K562 (cell line): Measurements from ENCODE around the gene BATF. TPM values are rescaled to one million over a fixed set of nuclear protein-coding genes. Genes with fewer than 3 reads are reported as not detected.

Experiments
- ARID1B ChIP-seq: fragments of 450-650 bp; IDR thresholded peaks from 2 replicates; pipeline ENCODE4 v1.6.1; 2016; ENCODE audit warnings: antibody characterized with exemption, mild to moderate bottlenecking, inconsistent platforms
- BHLHE40 ChIP-seq: IDR thresholded peaks from 2 replicates; pipeline ENCODE4 v1.6.1; 2011; ENCODE audit warnings: low read length, improper control_type of control experiment
- CC2D1A ChIP-seq: fragments of 450-650 bp; IDR thresholded peaks from 2 replicates; pipeline ENCODE4 v1.6.1; 2017; ENCODE audit warnings: mild to moderate bottlenecking
- CCNT2 ChIP-seq: IDR thresholded peaks from 2 replicates; pipeline ENCODE4 v1.6.1; 2011; ENCODE audit warnings: borderline replicate concordance, low read depth, mild to moderate bottlenecking, moderate library complexity, mixed read lengths, low read length; ENCODE audit not compliant: insufficient read length; ENCODE audit errors: extremely low read depth
- CREB1 ChIP-seq, 2 experiments: sonication (generic) in 1 of 2; formaldehyde crosslinking in 1 of 2; IDR thresholded peaks; 2 replicates each; pipeline versions ENCODE4 v1.6.1 to v1.8.0; 2012 to 2022; ENCODE audit warnings: inconsistent platforms in 1 of 2, mild to moderate bottlenecking in 1 of 2, missing genetic modification reagents in 1 of 2, moderate library complexity in 1 of 2
- CXXC5 ChIP-seq: fragments of 250-450 bp; sonication (Bioruptor Pico); IDR thresholded peaks from 2 replicates; pipeline ENCODE4 v1.8.0; 2022; ENCODE audit warnings: inconsistent platforms, mild to moderate bottlenecking, moderate library complexity
- DPF2 ChIP-seq: fragments of 450-650 bp; IDR thresholded peaks from 2 replicates; pipeline ENCODE4 v1.6.1; 2016
- FOSL1 ChIP-seq: fragments of 200-800 bp; sonication (Bioruptor generic); conservative IDR thresholded peaks from 2 replicates; pipeline ENCODE4 v1.6.1; 2016; ENCODE audit warnings: missing genetic modification characterization, missing compliant biosample characterization
- GABPA ChIP-seq: fragments of 200-800 bp; sonication (Bioruptor generic); conservative IDR thresholded peaks from 2 replicates; pipeline ENCODE4 v1.6.1; 2016; ENCODE audit warnings: low read depth, missing genetic modification characterization, missing compliant biosample characterization
- MEIS2 ChIP-seq: fragments of 450-650 bp; IDR thresholded peaks from 2 replicates; pipeline ENCODE4 v1.6.1; 2014; ENCODE audit warnings: mild to moderate bottlenecking; ENCODE audit not compliant: partially characterized antibody
- MTA2 ChIP-seq: fragments of 450-650 bp; IDR thresholded peaks from 2 replicates; pipeline ENCODE4 v1.6.1; 2016; ENCODE audit warnings: low read depth
- MTF1 ChIP-seq: fragments of 250-450 bp; sonication (Bioruptor Pico); IDR thresholded peaks from 2 replicates; pipeline ENCODE4 v1.9.0; 2021; ENCODE audit warnings: moderate library complexity, mild to moderate bottlenecking, inconsistent platforms, borderline replicate concordance
- NCOA1 ChIP-seq: fragments of 450-650 bp; IDR thresholded peaks from 2 replicates; pipeline ENCODE4 v1.6.1; 2016; ENCODE audit warnings: low read depth
- NCOR1 ChIP-seq: fragments of 450-650 bp; IDR thresholded peaks from 2 replicates; pipeline ENCODE4 v1.6.1; 2016; ENCODE audit warnings: mild to moderate bottlenecking, moderate library complexity
- PHB2 ChIP-seq: fragments of 450-650 bp; IDR thresholded peaks from 2 replicates; pipeline ENCODE4 v1.6.1; 2017; ENCODE audit warnings: low read depth
- SMARCE1 ChIP-seq: fragments of 450-650 bp; IDR thresholded peaks from 2 replicates; pipeline ENCODE4 v1.7.1; 2016; ENCODE audit warnings: mild to moderate bottlenecking
- SNIP1 ChIP-seq: fragments of 450-650 bp; IDR thresholded peaks from 2 replicates; pipeline ENCODE4 v1.7.1; 2017; ENCODE audit warnings: low read depth, mild to moderate bottlenecking
- SOX6 ChIP-seq: fragments of 450-650 bp; IDR thresholded peaks from 2 replicates; pipeline ENCODE4 v1.6.1; 2014; ENCODE audit warnings: mild to moderate bottlenecking
- SUPT5H ChIP-seq: fragments of 450-650 bp; IDR thresholded peaks from 2 replicates; pipeline ENCODE4 v1.6.1; 2016
- TBL1XR1 ChIP-seq, 2 experiments: IDR thresholded peaks; 2 replicates each; pipeline ENCODE4 v1.6.1; 2012; ENCODE audit warnings: improper control_type of control experiment in 2 of 2, low read length in 2 of 2, mild to moderate bottlenecking in 1 of 2
- TEAD4 ChIP-seq, 2 experiments: sonication (generic) in 1 of 2; formaldehyde crosslinking in 1 of 2; IDR thresholded peaks; 2 replicates each; pipeline versions ENCODE4 v1.6.1 to v1.8.0; 2012 to 2022; ENCODE audit warnings: borderline replicate concordance in 1 of 2, inconsistent platforms in 1 of 2, low read length in 1 of 2, mild to moderate bottlenecking in 1 of 2, missing genetic modification reagents in 1 of 2
- TRIM24 ChIP-seq, 2 experiments: fragments of 450-650 bp; IDR thresholded peaks; 2 replicates each; pipeline ENCODE4 v1.6.1; 2016
- ZNF121 ChIP-seq: sonication (generic); formaldehyde crosslinking; conservative IDR thresholded peaks from 2 replicates; pipeline ENCODE4 v1.8.0; 2022; ENCODE audit warnings: missing genetic modification reagents
- ZNF124 ChIP-seq: sonication (generic); formaldehyde crosslinking; IDR thresholded peaks from 2 replicates; pipeline ENCODE4 v1.8.1; 2022; ENCODE audit warnings: missing genetic modification reagents
- ZNF23 ChIP-seq: fragments of 250-450 bp; sonication (Bioruptor Pico); IDR thresholded peaks from 2 replicates; pipeline ENCODE4 v1.4.0; 2020; ENCODE audit warnings: mild to moderate bottlenecking
- ZNF253 ChIP-seq: fragments of 250-450 bp; sonication (Bioruptor Pico); conservative IDR thresholded peaks from 2 replicates; pipeline ENCODE4 v1.6.1; 2021; ENCODE audit warnings: mild to moderate bottlenecking
- polyA plus RNA-seq, 8 experiments: library from polyadenylated mRNA; depleted of rRNA in 4 of 8; stranded (reverse) in 5 of 8; unstranded in 3 of 8; fragments of >200 nt; fragmentation: Nextera tagmentation in 2 of 8; fragmentation: Illumina TruSeq in 1 of 8; extraction: Ambion mirVana in 2 of 8; extraction: Trizol in 1 of 8; gene quantifications; 2 replicates each; pipeline versions ENCODE4 v1.2.1 to v1.2.3, GENCODE V29; 2011 to 2014; ENCODE audit warnings: inconsistent platforms in 1 of 8, missing spikeins in 1 of 8
- total RNA-seq, 7 experiments: library from RNA; depleted of rRNA in 6 of 7; stranded (reverse); fragments of >200 nt in 6 of 7; fragmentation: Illumina TruSeq in 2 of 7; extraction: Trizol in 2 of 7; gene quantifications; 2 replicates each; pipeline versions ENCODE4 v1.2.1 to v1.2.3, GENCODE V29; 2011 to 2021; ENCODE audit warnings: low replicate concordance in 1 of 7
- TF ChIP-seq, protein P1 (sequence below), 2 experiments: fragments of 150-350 bp in 1 of 2; IDR thresholded peaks; 2 replicates each; pipeline ENCODE4 v1.6.1; 2012 to 2016; ENCODE audit warnings: low read depth in 2 of 2, low read length in 2 of 2, mild to moderate bottlenecking in 1 of 2, moderate library complexity in 1 of 2

The BATF gene
- total and polyA plus RNA-seq, 9 of the 15 experiments (the other 6 are each of a cell fraction or from before 2014, with no cell fraction given): 0.13 to 2.1 (median 0.55) TPM; not detected in 2

DNA sequence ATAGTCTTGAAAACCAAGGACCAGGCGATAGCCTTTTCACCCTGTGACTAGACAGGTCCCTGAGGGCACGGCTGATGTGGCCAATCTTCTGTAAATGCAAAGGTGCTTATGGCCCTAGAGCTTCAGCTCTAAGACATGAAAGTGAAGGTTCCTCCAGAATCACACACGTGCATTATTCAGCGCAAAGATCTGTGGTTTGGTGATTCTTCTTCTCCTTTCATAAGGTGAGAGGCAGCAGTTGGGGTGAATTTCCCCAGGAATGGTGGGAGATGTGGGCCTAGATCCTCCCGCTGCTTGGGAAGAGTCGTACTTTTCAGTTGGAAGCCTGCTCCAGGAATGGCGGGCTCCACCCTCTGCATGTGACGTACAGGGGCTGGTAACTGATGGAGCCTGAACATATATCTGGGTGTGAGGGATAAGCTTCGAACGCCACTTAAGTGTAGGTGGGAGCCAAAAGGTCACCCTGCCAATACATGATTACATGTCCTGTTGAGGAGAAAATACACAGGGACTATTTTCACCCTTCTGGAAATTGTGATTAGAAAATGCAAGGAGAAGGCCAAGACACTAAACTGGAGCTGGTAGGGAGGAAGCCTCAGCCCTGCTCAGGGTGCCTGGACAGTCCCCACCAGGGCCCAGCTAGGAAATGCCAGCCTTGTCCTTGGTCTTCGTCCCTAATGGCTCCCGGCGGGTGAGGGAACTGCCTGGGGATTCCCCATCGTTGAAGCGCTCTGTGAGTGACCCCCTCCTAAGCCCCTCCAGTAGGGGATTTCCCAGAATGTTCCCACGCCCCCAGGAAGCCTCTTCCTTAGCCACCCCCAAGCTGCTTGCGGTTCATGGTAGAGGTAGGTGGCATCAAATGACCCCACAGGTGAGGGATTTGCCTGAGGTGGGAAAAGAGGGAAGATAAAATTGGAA, 17.6 kb downstream of the BATF start (continued):
- peak; percentile 18 for TF ChIP-seq MEIS2
- peak; percentile 73; the same call in 1 of the 2 replicates for TF ChIP-seq PHB2
- TF ChIP-seq CC2D1A: peak; percentile 70; the same call in 1 of the 2 replicates
- TF ChIP-seq ZNF124 (CRISPR knock-in tag): no peak
- TF ChIP-seq TEAD4 (IDR thresholded peaks at IDR 0.05; ENCODE audit: low read length): peak; percentile 95
- TF ChIP-seq TEAD4 (CRISPR knock-in tag; IDR thresholded peaks at IDR 0.05; ENCODE audit: borderline replicate concordance): no peak
- peak; percentile 40; the same call in 1 of the 2 replicates for TF ChIP-seq CREB1 (IDR thresholded peaks at IDR 0.05)
- no peak for TF ChIP-seq CREB1 (CRISPR knock-in tag; IDR thresholded peaks at IDR 0.05)
- peak; percentile 89 for TF ChIP-seq MTA2
- peak in 1 of 2 experiments; percentile 55; a peak in 1 of 4 replicates for TF ChIP-seq TBL1XR1 (IDR thresholded peaks at IDR 0.05; ENCODE audit: low read length in 2 of 2)
- no peak for TF ChIP-seq ZNF23 (CRISPR knock-in tag)
- peak; percentile 53; the same call in 1 of the 2 replicates for TF ChIP-seq NCOA1
- TF ChIP-seq TRIM24 (IDR thresholded peaks at IDR 0.05): peak; percentile 66 to 68; a peak in 2 of 4 replicates
- TF ChIP-seq GABPA (tag): no peak
- peak; percentile 62 for TF ChIP-seq SOX6
- TF ChIP-seq CCNT2: peak; percentile 34
- TF ChIP-seq, protein P1, sequence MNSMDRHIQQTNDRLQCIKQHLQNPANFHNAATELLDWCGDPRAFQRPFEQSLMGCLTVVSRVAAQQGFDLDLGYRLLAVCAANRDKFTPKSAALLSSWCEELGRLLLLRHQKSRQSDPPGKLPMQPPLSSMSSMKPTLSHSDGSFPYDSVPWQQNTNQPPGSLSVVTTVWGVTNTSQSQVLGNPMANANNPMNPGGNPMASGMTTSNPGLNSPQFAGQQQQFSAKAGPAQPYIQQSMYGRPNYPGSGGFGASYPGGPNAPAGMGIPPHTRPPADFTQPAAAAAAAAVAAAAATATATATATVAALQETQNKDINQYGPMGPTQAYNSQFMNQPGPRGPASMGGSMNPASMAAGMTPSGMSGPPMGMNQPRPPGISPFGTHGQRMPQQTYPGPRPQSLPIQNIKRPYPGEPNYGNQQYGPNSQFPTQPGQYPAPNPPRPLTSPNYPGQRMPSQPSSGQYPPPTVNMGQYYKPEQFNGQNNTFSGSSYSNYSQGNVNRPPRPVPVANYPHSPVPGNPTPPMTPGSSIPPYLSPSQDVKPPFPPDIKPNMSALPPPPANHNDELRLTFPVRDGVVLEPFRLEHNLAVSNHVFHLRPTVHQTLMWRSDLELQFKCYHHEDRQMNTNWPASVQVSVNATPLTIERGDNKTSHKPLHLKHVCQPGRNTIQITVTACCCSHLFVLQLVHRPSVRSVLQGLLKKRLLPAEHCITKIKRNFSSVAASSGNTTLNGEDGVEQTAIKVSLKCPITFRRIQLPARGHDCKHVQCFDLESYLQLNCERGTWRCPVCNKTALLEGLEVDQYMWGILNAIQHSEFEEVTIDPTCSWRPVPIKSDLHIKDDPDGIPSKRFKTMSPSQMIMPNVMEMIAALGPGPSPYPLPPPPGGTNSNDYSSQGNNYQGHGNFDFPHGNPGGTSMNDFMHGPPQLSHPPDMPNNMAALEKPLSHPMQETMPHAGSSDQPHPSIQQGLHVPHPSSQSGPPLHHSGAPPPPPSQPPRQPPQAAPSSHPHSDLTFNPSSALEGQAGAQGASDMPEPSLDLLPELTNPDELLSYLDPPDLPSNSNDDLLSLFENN (IDR thresholded peaks at IDR 0.05; ENCODE audit: low read depth in 2 of 2, low read length in 2 of 2): peak in 1 of 2 experiments; percentile 88; a peak in 2 of 4 replicates
- no peak for TF ChIP-seq SNIP1
- peak; percentile 61; the same call in 1 of the 2 replicates for TF ChIP-seq BHLHE40
- TF ChIP-seq FOSL1 (tag): 0 out of 2 replicates have a peak, but pooled peaks have one; percentile 36
- no peak for TF ChIP-seq ZNF121 (CRISPR knock-in tag)
- no peak for TF ChIP-seq SUPT5H
- TF ChIP-seq NCOR1: peak; percentile 91
- peak; percentile 36; the same call in 1 of the 2 replicates for TF ChIP-seq SMARCE1
- peak; percentile 85 for TF ChIP-seq DPF2
- TF ChIP-seq ZNF253 (CRISPR knock-in tag): no peak
- TF ChIP-seq MTF1 (CRISPR knock-in tag): no peak
- TF ChIP-seq ARID1B: peak; percentile 93
- TF ChIP-seq CXXC5 (CRISPR knock-in tag): peak; percentile 79
